ENCODE measurements around the gene NEUROD1. TPM values are rescaled to one million over a fixed set of nuclear protein-coding genes. Genes with fewer than 3 reads are reported as not detected.

NEUROD1 gene
- total RNA-seq, 1 donor from 2014 or later = not detected

GRCh38 chr2:181680937-181681811 lies 857 bp upstream of the NEUROD1 start:
- TF ChIP-seq, protein P1, sequence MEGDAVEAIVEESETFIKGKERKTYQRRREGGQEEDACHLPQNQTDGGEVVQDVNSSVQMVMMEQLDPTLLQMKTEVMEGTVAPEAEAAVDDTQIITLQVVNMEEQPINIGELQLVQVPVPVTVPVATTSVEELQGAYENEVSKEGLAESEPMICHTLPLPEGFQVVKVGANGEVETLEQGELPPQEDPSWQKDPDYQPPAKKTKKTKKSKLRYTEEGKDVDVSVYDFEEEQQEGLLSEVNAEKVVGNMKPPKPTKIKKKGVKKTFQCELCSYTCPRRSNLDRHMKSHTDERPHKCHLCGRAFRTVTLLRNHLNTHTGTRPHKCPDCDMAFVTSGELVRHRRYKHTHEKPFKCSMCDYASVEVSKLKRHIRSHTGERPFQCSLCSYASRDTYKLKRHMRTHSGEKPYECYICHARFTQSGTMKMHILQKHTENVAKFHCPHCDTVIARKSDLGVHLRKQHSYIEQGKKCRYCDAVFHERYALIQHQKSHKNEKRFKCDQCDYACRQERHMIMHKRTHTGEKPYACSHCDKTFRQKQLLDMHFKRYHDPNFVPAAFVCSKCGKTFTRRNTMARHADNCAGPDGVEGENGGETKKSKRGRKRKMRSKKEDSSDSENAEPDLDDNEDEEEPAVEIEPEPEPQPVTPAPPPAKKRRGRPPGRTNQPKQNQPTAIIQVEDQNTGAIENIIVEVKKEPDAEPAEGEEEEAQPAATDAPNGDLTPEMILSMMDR (IDR thresholded peaks at IDR 0.05; ENCODE audit: insufficient read depth, low read length, severe bottlenecking) = no peak
- H3K4me3 ChIP-seq (ENCODE audit: low read depth, low read length) = no peak overlapping the region
- FAIRE-seq = peak; percentile 64
- H3K27me3 ChIP-seq (ENCODE audit: control insufficient read depth, insufficient read depth, low read length) = peaks cover 60% of the 10 kb centered on the region
- H3K36me3 ChIP-seq (ENCODE audit: control insufficient read depth, insufficient read depth, low read length) = no peaks in the 10 kb centered on the region
- DNase-seq (ENCODE audit: low read depth) = no peak

GRCh38 chr2:181679544-181679979 lies 755 bp downstream of the NEUROD1 start:
- H3K4me3 ChIP-seq (ENCODE audit: low read depth, low read length) = no peak overlapping the region
- TF ChIP-seq, protein P1 (IDR thresholded peaks at IDR 0.05; ENCODE audit: insufficient read depth, low read length, severe bottlenecking) = no peak
- no peaks in the 10 kb centered on the region for H3K36me3 ChIP-seq (ENCODE audit: control insufficient read depth, insufficient read depth, low read length)
- DNase-seq (ENCODE audit: low read depth) (no peak), FAIRE-seq (no peak)
- peaks cover 51% of the 10 kb centered on the region for H3K27me3 ChIP-seq (ENCODE audit: control insufficient read depth, insufficient read depth, low read length)

GRCh38 chr2:181678861-181679543 lies 1.3 kb downstream of the NEUROD1 start:
- peaks cover 46% of the 10 kb centered on the region for H3K27me3 ChIP-seq (ENCODE audit: control insufficient read depth, insufficient read depth, low read length)
- TF ChIP-seq, protein P1 (IDR thresholded peaks at IDR 0.05; ENCODE audit: insufficient read depth, low read length, severe bottlenecking) = no peak
- FAIRE-seq (no peak), DNase-seq (ENCODE audit: low read depth) (no peak)
- H3K36me3 ChIP-seq (ENCODE audit: control insufficient read depth, insufficient read depth, low read length) = no peaks in the 10 kb centered on the region
- no peak overlapping the region for H3K4me3 ChIP-seq (ENCODE audit: low read depth, low read length)

DNA sequence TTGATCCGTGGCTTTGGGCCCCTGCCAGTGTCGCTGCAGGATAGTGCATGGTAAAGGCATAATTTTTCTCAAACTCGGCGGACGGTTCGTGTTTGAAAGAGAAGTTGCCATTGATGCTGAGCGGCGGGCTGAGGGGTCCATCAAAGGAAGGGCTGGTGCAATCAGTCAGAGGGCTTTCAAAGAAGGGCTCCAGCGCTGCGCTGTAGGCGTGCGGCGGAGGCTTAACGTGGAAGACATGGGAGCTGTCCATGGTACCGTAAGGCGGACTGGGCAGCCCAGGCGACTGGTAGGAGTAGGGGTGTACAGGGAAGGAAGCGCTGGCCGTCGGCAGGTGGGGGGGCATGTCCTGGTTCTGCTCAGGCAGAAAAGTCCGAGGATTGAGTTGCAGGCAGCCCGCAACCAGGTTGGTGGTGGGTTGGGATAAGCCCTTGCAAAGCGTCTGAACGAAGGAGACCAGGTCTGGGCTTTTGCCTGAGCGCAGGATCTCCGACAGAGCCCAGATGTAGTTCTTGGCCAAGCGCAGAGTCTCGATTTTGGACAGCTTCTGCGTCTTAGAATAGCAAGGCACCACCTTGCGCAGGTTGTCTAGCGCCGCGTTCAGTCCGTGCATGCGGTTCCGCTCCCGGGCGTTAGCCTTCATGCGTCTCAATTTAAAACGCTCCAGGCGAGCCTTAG lies 2.3 kb downstream of the NEUROD1 start:
- TF ChIP-seq, protein P1 (IDR thresholded peaks at IDR 0.05; ENCODE audit: insufficient read depth, low read length, severe bottlenecking) = no peak
- Histone ChIP-seq H3K36me3 (ENCODE audit: control insufficient read depth, insufficient read depth, low read length) (no peaks in the 10 kb centered on the region), H3K27me3 (ENCODE audit: control insufficient read depth, insufficient read depth, low read length) (peaks cover 38% of the 10 kb centered on the region), H3K4me3 (ENCODE audit: low read depth, low read length) (no peak overlapping the region)
- no peak for FAIRE-seq
- DNase-seq (ENCODE audit: low read depth) = peak; percentile 46

DNA sequence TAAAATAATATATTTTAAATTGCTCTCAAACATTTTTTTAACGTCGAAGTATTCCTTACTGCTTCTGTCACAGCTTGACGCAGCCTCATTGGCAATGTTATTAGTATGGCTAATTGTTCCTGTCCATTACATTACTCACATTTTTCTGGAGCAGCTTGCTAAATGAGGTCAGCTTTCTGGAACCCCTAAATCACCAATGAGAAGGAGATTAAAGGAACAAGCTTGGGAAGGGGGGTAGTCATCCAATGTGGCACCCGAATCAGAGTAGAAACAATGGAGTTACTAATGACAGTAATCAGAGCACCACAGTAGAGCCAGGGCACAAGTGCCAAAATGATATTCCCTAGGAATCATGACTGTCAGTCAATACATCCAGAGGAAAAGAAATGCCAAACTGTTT lies 5.1 kb downstream of the NEUROD1 start:
- no peak overlapping the region for H3K4me3 ChIP-seq (ENCODE audit: low read depth, low read length)

More for the DNA sequence above, 5.1 kb downstream of the NEUROD1 start:
- Histone ChIP-seq H3K36me3 (ENCODE audit: control insufficient read depth, insufficient read depth, low read length) (no peaks in the 10 kb centered on the region), H3K27me3 (ENCODE audit: control insufficient read depth, insufficient read depth, low read length) (peaks cover 11% of the 10 kb centered on the region)
- FAIRE-seq (no peak), DNase-seq (ENCODE audit: low read depth) (no peak)
- TF ChIP-seq, protein P1 (IDR thresholded peaks at IDR 0.05; ENCODE audit: insufficient read depth, low read length, severe bottlenecking) = no peak

Data from bronchial epithelial cell (primary cell).